Parathyroid adenoma (tissue), 2 donors: ENCODE data around the gene WDR27.

Experiments used
- H2AFZ ChIP-seq: fragments of 300-600 bp; sonication (generic); one replicate; pipeline ENCODE4 v1.7.0; 2017; ENCODE audit warnings: antibody characterized with exemption, mild to moderate bottlenecking
- H3K27ac ChIP-seq: fragments of 300-600 bp; sonication (generic); one replicate; pipeline ENCODE4 v1.7.0; 2017
- H3K27me3 ChIP-seq: fragments of 300-600 bp; sonication (generic); one replicate; pipeline ENCODE4 v1.7.0; 2017; ENCODE audit warnings: low read length; ENCODE audit not compliant: control insufficient read depth, insufficient read depth
- H3K36me3 ChIP-seq: fragments of 300-600 bp; sonication (generic); one replicate; pipeline ENCODE4 v1.7.0; 2017; ENCODE audit warnings: low read length; ENCODE audit not compliant: control insufficient read depth, insufficient read depth
- H3K4me1 ChIP-seq: fragments of 300-600 bp; sonication (generic); one replicate; pipeline ENCODE4 v1.7.0; 2017; ENCODE audit warnings: control low read depth
- H3K4me2 ChIP-seq: fragments of 300-600 bp; sonication (generic); one replicate; pipeline ENCODE4 v1.7.0; 2017; ENCODE audit warnings: low read length
- H3K4me3 ChIP-seq: fragments of 300-600 bp; sonication (generic); one replicate; pipeline ENCODE4 v1.7.0; 2017; ENCODE audit warnings: low read depth, low read length
- H3K79me2 ChIP-seq: fragments of 300-600 bp; sonication (generic); one replicate; pipeline ENCODE4 v1.7.0; 2017; ENCODE audit warnings: control low read depth
- H3K9ac ChIP-seq: fragments of 300-600 bp; sonication (generic); one replicate; pipeline ENCODE4 v1.7.0; 2017; ENCODE audit warnings: mild to moderate bottlenecking
- H3K9me3 ChIP-seq: fragments of 300-600 bp; sonication (generic); one replicate; pipeline ENCODE4 v1.7.0; 2017; ENCODE audit warnings: low read length; ENCODE audit not compliant: control insufficient read depth
- TF ChIP-seq, protein P1 (sequence below): fragments of 300-600 bp; sonication (generic); IDR thresholded peaks from one replicate; pipeline ENCODE4 v1.7.0; 2017; ENCODE audit warnings: antibody characterized with exemption, mild to moderate bottlenecking
- donor health status: primary hyperparathyroidism.

Gene WDR27

DNA sequence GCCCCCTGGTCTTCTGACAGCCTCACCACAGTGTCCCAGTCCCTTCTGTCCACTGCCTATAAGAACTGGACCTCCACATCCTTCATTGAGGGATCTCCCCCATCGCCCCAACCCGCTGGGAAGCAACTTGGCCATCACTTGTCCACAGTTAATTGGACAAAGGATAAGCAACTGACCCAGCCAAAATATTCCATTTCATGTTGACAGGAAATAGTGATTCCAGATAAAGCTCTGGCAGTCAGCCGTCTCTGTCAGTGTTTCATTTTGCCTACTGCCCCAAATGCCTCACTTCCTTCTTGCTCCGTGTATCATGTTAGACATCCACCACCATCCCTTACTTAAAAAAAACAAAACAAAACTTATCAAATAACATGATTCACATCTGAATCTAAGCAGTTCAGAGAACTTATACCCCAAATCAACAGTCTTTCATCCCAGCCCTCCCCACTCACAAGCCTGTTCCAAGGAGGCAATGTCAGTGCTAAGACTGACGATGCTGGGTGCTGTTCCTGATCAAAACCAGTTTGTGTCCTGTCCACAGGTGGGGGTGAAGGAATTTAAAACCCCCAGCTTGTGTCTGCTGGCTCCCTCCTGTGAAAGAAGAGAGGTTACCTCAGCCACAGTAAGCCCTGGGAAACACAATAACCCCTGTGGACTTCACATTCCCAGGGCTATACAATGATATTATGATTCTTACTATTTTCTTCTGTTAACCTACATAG, 162.5 kb downstream of the WDR27 start:
- Histone ChIP-seq H3K4me1 (no peaks in the 10 kb centered on the region), H3K4me2 (no peak overlapping the region), H3K27me3 (no peaks in the 10 kb centered on the region), H3K9ac (no peak overlapping the region), H3K9me3 (no peaks in the 10 kb centered on the region), H3K27ac (no peak overlapping the region), H2AFZ (no peak overlapping the region), H3K36me3 (no peaks in the 10 kb centered on the region), H3K79me2 (no peaks in the 10 kb centered on the region), H3K4me3 (no peak overlapping the region)
- TF ChIP-seq, protein P1, sequence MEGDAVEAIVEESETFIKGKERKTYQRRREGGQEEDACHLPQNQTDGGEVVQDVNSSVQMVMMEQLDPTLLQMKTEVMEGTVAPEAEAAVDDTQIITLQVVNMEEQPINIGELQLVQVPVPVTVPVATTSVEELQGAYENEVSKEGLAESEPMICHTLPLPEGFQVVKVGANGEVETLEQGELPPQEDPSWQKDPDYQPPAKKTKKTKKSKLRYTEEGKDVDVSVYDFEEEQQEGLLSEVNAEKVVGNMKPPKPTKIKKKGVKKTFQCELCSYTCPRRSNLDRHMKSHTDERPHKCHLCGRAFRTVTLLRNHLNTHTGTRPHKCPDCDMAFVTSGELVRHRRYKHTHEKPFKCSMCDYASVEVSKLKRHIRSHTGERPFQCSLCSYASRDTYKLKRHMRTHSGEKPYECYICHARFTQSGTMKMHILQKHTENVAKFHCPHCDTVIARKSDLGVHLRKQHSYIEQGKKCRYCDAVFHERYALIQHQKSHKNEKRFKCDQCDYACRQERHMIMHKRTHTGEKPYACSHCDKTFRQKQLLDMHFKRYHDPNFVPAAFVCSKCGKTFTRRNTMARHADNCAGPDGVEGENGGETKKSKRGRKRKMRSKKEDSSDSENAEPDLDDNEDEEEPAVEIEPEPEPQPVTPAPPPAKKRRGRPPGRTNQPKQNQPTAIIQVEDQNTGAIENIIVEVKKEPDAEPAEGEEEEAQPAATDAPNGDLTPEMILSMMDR: no peak

- TF ChIP-seq, protein P1: no peak
Measured at GRCh38 chr6:169536446-169537170, 165.2 kb downstream of the WDR27 start.

DNA sequence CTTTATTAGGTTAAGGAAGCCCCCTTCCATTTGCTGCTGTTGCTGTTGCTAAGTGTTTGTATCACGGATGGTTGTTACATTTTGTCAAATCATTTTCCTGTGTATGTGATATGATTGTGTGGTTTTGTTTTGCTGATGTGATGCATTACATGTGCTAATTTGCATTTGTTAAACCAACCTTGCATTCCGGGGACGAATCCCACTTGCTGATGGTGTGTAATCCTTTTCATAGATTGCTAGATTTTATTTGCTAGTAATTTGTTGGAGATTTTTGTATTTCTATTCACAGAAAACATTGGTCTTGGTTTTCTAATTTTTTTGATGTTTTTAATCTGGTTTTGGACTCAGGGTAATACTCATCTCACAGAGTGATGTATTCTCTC, 167.8 kb downstream of the WDR27 start:
- H3K4me2 ChIP-seq: no peak overlapping the region
- H3K9ac ChIP-seq: no peak overlapping the region
- H3K4me1 ChIP-seq: no peaks in the 10 kb centered on the region
- H3K4me3 ChIP-seq: no peak overlapping the region
- no peaks in the 10 kb centered on the region for H3K36me3 ChIP-seq
- H3K27ac ChIP-seq: no peak overlapping the region
- TF ChIP-seq, protein P1: no peak
- no peak overlapping the region for H2AFZ ChIP-seq
- H3K79me2 ChIP-seq: no peaks in the 10 kb centered on the region
- H3K9me3 ChIP-seq: no peaks in the 10 kb centered on the region
- no peaks in the 10 kb centered on the region for H3K27me3 ChIP-seq

More at GRCh38 chr6:169536446-169537170, 165.2 kb downstream of the WDR27 start:
- Histone ChIP-seq H2AFZ (no peak overlapping the region), H3K4me1 (no peaks in the 10 kb centered on the region), H3K27me3 (no peaks in the 10 kb centered on the region), H3K9ac (no peak overlapping the region), H3K9me3 (no peaks in the 10 kb centered on the region), H3K4me2 (no peak overlapping the region), H3K27ac (no peak overlapping the region), H3K4me3 (no peak overlapping the region), H3K36me3 (no peaks in the 10 kb centered on the region), H3K79me2 (no peaks in the 10 kb centered on the region)

- H3K4me3 ChIP-seq: no peak overlapping the region
- H3K9me3 ChIP-seq: no peaks in the 10 kb centered on the region
- no peaks in the 10 kb centered on the region for H3K79me2 ChIP-seq
- H3K27ac ChIP-seq: no peak overlapping the region
- no peaks in the 10 kb centered on the region for H3K36me3 ChIP-seq
- no peak overlapping the region for H3K9ac ChIP-seq
- H2AFZ ChIP-seq: no peak overlapping the region
- TF ChIP-seq, protein P1: no peak
- H3K4me1 ChIP-seq: no peaks in the 10 kb centered on the region
- no peak overlapping the region for H3K4me2 ChIP-seq
- H3K27me3 ChIP-seq: no peaks in the 10 kb centered on the region
Measured at GRCh38 chr6:169533301-169534038, 168.4 kb downstream of the WDR27 start.
